GM12892 (cell line): ENCODE data around the gene WARS2.

Source experiments
- POLR2A ChIP-seq: IDR thresholded peaks from 2 replicates; pipeline ENCODE4 v1.6.1; 2011; ENCODE audit warnings: low read depth, low read length, control low read depth
- POLR2AphosphoS5 ChIP-seq: IDR thresholded peaks from 2 replicates; pipeline ENCODE4 v1.6.1; 2011; ENCODE audit warnings: low read depth, low read length, control low read depth

DNA sequence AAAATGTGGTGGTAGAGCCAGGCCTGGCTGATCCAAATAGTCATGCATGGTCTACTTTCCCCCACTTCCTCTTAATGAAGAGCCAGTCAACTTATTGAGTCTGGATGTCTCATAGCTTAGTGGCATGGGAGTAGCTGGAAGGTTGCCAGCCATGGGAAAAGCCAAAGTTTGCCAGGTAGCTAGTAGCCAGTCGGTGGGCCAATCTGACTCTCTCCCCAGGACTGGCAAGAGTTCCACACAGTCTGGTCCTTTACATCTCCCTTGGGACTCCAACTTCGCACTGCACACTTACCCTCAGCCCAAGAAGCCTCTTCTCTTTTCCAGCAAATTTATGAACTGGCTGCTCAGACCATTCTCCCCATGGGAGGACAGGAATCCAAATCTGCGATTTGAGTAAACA lies 8.3 kb downstream of the WARS2 start:
- TF ChIP-seq POLR2A: no peak
- TF ChIP-seq POLR2AphosphoS5: no peak
